ENCODE data around the gene CHTF8. TPM values are rescaled to one million over a fixed set of nuclear protein-coding genes. Genes with fewer than 3 reads are reported as not detected.
A peak's percentile ranks its signal among the peaks of the same experiment; 100 is the strongest.

The CHTF8 gene
- total RNA-seq, 1 experiment from 2014 or later = 119 TPM

DNA sequence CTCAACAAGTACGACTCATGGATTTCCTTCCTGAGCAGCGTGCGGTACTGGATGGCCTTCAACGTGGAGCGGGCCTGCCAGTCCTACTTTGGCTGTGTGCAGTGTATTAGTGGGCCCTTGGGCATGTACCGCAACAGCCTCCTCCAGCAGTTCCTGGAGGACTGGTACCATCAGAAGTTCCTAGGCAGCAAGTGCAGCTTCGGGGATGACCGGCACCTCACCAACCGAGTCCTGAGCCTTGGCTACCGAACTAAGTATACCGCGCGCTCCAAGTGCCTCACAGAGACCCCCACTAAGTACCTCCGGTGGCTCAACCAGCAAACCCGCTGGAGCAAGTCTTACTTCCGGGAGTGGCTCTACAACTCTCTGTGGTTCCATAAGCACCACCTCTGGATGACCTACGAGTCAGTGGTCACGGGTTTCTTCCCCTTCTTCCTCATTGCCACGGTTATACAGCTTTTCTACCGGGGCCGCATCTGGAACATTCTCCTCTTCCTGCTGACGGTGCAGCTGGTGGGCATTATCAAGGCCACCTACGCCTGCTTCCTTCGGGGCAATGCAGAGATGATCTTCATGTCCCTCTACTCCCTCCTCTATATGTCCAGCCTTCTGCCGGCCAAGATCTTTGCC is 17.9 kb downstream of the CHTF8 start:
- DNase-seq = no peak
- peaks cover 10% of the 10 kb centered on the region for H3K36me3 ChIP-seq (ENCODE audit: control insufficient read depth, insufficient read depth, low read length)
- no peaks in the 10 kb centered on the region for H3K9me3 ChIP-seq
- POLR2A ChIA-PET = no interaction called here
- H3K4me1 Mint-ChIP-seq (ENCODE audit: low read depth, unreplicated experiment) = no peaks in the 10 kb centered on the region
- H3K9me3 Mint-ChIP-seq (ENCODE audit: unreplicated experiment) = no peaks in the 10 kb centered on the region
- CTCF ChIA-PET = interaction anchor here (0.6 to 1.1 kb wide), 2 partner anchors 10 to 374 kb away, joined by 3 to 15 read pairs; no protein-coding TSS in a partner anchor
- intact Hi-C loops (cut with micrococcal nuclease; ENCODE audit: unreplicated experiment) = no loop called here
- H3K36me3 Mint-ChIP-seq (ENCODE audit: insufficient read depth, unreplicated experiment) = peaks cover 25% of the 10 kb centered on the region
- no peaks in the 10 kb centered on the region for H3K27me3 ChIP-seq (replicated peaks; ENCODE audit: control insufficient read depth, insufficient read depth, low read length)
- no peaks in the 10 kb centered on the region for H3K27me3 Mint-ChIP-seq (ENCODE audit: insufficient read depth, unreplicated experiment)
- no peak overlapping the region for H3K4me3 ChIP-seq (ENCODE audit: low read depth, low read length)
- no peak overlapping the region for H3K27ac Mint-ChIP-seq (ENCODE audit: unreplicated experiment)
- no peaks in the 10 kb centered on the region for H3K4me1 ChIP-seq
- H3K4me3 Mint-ChIP-seq (ENCODE audit: unreplicated experiment) = no peak overlapping the region
- no TSS peak for BruUV-seq (replicated peaks)
- TF ChIP-seq, protein P1, sequence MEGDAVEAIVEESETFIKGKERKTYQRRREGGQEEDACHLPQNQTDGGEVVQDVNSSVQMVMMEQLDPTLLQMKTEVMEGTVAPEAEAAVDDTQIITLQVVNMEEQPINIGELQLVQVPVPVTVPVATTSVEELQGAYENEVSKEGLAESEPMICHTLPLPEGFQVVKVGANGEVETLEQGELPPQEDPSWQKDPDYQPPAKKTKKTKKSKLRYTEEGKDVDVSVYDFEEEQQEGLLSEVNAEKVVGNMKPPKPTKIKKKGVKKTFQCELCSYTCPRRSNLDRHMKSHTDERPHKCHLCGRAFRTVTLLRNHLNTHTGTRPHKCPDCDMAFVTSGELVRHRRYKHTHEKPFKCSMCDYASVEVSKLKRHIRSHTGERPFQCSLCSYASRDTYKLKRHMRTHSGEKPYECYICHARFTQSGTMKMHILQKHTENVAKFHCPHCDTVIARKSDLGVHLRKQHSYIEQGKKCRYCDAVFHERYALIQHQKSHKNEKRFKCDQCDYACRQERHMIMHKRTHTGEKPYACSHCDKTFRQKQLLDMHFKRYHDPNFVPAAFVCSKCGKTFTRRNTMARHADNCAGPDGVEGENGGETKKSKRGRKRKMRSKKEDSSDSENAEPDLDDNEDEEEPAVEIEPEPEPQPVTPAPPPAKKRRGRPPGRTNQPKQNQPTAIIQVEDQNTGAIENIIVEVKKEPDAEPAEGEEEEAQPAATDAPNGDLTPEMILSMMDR (IDR thresholded peaks at IDR 0.05; ENCODE audit: insufficient read depth in 1 of 2, low read depth in 1 of 2, low read length in 1 of 2, severe bottlenecking in 1 of 2, unreplicated experiment in 1 of 2) = no peak

DNA sequence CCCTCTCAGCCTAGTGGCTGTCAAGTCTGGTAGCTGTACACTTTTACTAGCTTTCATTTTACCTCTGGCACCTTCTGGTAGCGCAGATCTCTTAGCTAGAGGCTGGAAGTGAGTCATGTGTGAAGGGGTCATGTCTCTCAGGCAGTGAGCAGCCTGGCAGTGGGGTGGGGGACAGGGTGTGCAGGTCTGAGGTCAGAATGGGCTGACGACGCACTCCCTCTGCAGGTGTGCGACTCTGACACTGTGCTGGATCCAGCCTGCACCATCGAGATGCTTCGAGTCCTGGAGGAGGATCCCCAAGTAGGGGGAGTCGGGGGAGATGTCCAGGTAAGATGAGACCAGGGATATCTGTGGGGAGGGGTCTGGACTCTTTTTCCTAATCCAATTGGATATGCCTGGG is 19.2 kb downstream of the CHTF8 start:
- H3K27me3 Mint-ChIP-seq (ENCODE audit: insufficient read depth, unreplicated experiment) = no peaks in the 10 kb centered on the region
- H3K36me3 Mint-ChIP-seq (ENCODE audit: insufficient read depth, unreplicated experiment) = peaks cover 22% of the 10 kb centered on the region
- Histone ChIP-seq H3K9me3 (no peaks in the 10 kb centered on the region), H3K27me3 (replicated peaks; ENCODE audit: control insufficient read depth, insufficient read depth, low read length) (no peaks in the 10 kb centered on the region), H3K4me1 (no peaks in the 10 kb centered on the region), H3K36me3 (ENCODE audit: control insufficient read depth, insufficient read depth, low read length) (no peaks in the 10 kb centered on the region), H3K4me3 (ENCODE audit: low read depth, low read length) (no peak overlapping the region)
- POLR2A ChIA-PET = interaction anchor here (0.5 kb wide), 1 partner anchor 63 kb away, joined by 8 read pairs; no protein-coding TSS in a partner anchor
- TF ChIP-seq, protein P1 (IDR thresholded peaks at IDR 0.05; ENCODE audit: insufficient read depth in 1 of 2, low read depth in 1 of 2, low read length in 1 of 2, severe bottlenecking in 1 of 2, unreplicated experiment in 1 of 2) = no peak
- BruUV-seq (replicated peaks) = no TSS peak
- intact Hi-C loops (cut with micrococcal nuclease; ENCODE audit: unreplicated experiment) = no loop called here
- CTCF ChIA-PET = interaction anchor here (1.0 to 1.4 kb wide), 5 partner anchors 10 to 269 kb away, joined by 3 to 15 read pairs (median 3); no protein-coding TSS in a partner anchor
- no peak overlapping the region for H3K4me3 Mint-ChIP-seq (ENCODE audit: unreplicated experiment)
- H3K4me1 Mint-ChIP-seq (ENCODE audit: low read depth, unreplicated experiment) = no peaks in the 10 kb centered on the region
- no peak for DNase-seq
- H3K27ac Mint-ChIP-seq (ENCODE audit: unreplicated experiment) = no peak overlapping the region
- no peaks in the 10 kb centered on the region for H3K9me3 Mint-ChIP-seq (ENCODE audit: unreplicated experiment)

DNA sequence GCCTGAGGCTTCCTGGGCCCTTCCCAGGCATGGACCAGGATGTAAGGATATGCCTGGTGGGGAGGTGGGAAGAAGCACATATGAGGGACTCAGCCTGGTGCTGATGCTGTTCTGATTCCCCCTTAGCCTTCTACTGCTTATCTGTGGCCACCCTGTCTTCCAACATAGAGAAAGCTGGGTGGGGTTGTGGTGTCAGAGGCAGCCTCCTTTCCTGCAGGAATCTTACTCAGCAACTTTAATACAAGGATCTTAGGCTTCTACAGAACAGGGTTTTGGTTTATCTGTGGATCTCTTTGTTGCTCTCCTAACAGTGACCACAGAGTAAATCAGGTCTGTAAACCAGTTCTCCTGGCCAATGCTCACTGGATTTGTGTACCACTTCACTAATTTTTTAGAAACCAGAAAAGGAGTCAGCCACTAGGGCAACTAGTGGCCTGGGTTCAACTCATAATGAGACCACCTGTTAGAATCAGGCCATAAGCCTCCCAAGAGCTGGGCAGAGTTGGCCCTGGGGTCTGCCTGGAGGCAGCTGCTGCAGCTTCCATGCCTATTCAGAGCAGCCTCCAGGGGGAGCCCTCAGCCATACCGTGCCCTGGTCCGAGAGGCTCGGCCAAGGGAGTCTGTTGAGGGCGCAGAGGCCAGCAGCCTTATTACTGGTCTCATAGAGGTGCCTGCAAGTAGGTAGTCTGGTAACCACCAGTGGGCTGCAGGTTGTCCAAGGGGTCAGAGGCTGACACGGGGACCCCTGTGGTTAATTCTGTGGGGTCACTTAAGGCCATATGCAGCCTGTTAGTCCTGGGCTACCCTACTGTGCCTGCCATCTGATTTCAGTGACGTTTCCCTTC is 19.9 kb downstream of the CHTF8 start:
- no peak overlapping the region for H3K4me3 ChIP-seq (ENCODE audit: low read depth, low read length)
- BruUV-seq (replicated peaks) = no TSS peak
- Mint-ChIP-seq H3K27ac (ENCODE audit: unreplicated experiment) (no peak overlapping the region), H3K27me3 (ENCODE audit: insufficient read depth, unreplicated experiment) (no peaks in the 10 kb centered on the region), H3K4me1 (ENCODE audit: low read depth, unreplicated experiment) (no peaks in the 10 kb centered on the region), H3K36me3 (ENCODE audit: insufficient read depth, unreplicated experiment) (peaks cover 15% of the 10 kb centered on the region), H3K4me3 (ENCODE audit: unreplicated experiment) (no peak overlapping the region), H3K9me3 (ENCODE audit: unreplicated experiment) (no peaks in the 10 kb centered on the region)
- TF ChIP-seq, protein P1 (IDR thresholded peaks at IDR 0.05; ENCODE audit: insufficient read depth in 1 of 2, low read depth in 1 of 2, low read length in 1 of 2, severe bottlenecking in 1 of 2, unreplicated experiment in 1 of 2) = peak; percentile 92 to 96
- no peaks in the 10 kb centered on the region for H3K9me3 ChIP-seq
- H3K36me3 ChIP-seq (ENCODE audit: control insufficient read depth, insufficient read depth, low read length) = no peaks in the 10 kb centered on the region
- no peaks in the 10 kb centered on the region for H3K4me1 ChIP-seq
- POLR2A ChIA-PET = interaction anchor here (0.5 kb wide), 1 partner anchor 21 kb away, joined by 3 read pairs; no protein-coding TSS in a partner anchor
- no peaks in the 10 kb centered on the region for H3K27me3 ChIP-seq (replicated peaks; ENCODE audit: control insufficient read depth, insufficient read depth, low read length)
- intact Hi-C loops (cut with micrococcal nuclease; ENCODE audit: unreplicated experiment) = no loop called here
- CTCF ChIA-PET = interaction anchor here (0.5 to 1.4 kb wide), 11 partner anchors 8 to 791 kb away, joined by 3 to 15 read pairs (median 3); no protein-coding TSS in a partner anchor
- DNase-seq = peak; percentile 84 to 85

Measured in Caco-2 (cell line).